GM19025 (cell line): ENCODE data around the gene GABRR2.
"Not testable (repeated sequence)": the region's sequence is repeated elsewhere in the genome, so short reads cannot be mapped to it uniquely, and the experiment has no call there.

Experiments
- ATAC-seq: cut with Tn5 transposase; IDR thresholded peaks from one replicate; pipeline ENCODE4 v1.9.1; 2021; ENCODE audit warnings: mild to moderate bottlenecking, low read depth, moderate library complexity; ENCODE audit not compliant: unreplicated experiment

Gene GABRR2

GRCh38 chr6:89264296-89264695 lies 50.8 kb downstream of the GABRR2 start:
- no peak for ATAC-seq

DNA sequence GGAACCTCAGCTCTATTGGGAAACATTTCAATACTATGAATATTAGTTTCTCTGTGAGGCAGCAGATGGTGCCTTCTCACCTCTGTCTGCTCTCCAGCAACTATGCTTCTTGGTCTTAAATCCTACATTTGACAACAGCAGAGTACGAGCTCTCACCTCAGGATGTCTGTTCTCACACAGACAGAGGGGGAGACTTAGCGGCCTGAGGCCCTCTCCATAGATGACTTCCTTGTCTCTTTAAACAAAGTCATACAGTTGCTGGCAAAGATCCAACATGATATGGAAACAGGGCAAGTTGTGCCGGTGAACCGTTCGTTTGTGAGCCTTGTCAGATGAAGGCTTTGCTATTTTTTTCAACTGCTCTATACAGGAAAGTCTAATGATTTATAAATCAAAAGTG lies 54.3 kb downstream of the GABRR2 start:
- ATAC-seq, result no peak

DNA sequence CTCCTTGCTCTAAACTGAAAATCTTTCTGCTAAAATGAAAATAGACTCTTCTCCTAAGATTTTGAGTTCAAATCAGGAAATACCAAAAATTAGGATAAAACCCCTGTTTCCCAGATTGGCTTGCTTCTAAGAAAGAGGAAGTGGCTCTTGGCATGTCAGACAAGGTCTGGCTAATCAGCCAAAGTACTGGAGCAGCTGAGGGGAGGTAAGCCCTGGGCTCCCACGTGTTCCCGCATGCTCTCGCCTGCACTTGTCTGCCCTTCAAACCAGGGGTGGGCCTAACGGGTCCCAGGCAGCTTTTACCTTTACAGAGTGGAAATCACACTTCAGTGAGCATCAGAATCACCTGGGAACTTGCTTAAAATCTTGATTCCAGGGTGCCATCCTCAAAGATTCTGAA lies 54.8 kb downstream of the GABRR2 start:
- ATAC-seq, result no peak

DNA sequence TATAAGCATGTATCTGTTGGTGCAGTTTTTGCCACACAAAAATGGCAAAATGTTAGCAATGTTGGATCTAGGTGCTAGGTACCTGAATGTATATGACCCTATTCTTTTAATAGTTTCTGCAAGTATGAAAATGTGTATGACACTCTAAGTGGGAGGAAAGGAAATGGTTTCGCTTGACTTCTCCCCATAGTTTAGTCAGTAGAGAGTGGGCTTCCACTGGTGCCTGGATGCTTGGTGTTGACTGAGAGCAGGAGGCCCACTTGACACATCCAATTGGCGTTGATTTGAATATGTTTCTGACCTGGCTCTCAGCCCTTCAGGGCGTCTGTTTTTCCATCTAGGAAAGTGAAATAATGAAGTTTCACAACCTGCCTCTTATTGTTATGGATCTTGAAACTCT lies 56.2 kb downstream of the GABRR2 start:
- ATAC-seq, result no peak

DNA sequence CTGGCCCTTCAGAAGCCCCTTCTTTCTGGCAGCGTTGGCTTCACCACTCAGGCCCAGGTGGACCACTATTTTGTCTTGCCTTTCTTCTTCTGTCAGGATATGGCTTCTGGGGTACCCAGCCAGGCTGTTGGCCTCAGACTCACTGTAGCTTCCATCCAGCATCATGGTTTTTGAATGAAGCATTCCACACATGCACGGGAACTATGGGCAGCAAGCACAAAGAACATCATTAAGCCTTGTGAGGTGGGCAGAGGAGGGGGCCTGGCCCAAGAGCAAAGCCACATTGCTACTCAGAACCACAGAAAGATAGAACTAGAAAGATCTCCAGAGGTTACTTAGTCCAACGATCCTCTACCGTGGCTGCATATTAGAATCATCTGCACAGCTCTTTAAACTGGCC lies 57.3 kb downstream of the GABRR2 start:
- no peak for ATAC-seq

DNA sequence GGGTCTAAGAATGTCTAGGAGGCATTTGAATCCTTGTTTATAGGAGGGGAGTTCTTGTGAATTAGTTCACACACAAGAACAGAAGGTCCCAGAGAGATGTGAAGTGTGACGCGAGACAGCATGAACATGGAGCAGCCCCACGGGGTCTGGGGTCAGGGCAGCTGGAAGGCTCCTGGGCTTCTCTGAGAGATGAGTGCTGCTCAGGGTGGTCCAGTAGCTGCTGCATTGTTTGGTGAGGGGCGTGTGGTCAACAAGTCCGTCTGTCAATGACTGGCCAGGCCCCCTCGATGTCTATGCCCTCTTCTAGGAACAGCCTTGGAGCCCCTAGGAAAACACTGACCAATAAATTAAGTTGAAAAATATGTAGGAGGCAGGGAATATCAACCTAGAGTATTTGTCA lies 57.8 kb downstream of the GABRR2 start:
- no peak for ATAC-seq

DNA sequence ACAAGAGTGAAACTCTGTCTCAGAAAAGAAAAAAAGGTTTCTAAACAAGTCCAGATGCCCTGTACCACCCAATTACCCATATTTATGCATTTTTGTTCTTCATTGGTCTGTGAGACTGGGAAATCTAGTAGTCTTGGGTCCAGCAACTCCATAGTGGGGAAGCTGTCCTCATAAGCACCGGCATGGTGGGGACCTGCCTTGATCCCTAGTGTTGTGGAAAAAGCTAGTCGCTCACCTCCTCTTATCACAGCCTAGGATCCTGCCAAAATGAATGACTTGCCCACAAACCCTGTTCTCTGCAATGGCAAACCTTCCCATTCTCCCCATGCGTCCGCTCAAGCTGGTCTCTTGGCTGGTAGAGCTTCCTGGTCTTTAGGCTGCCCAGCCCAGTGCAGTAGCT lies 59.7 kb downstream of the GABRR2 start:
- ATAC-seq, result no peak

DNA sequence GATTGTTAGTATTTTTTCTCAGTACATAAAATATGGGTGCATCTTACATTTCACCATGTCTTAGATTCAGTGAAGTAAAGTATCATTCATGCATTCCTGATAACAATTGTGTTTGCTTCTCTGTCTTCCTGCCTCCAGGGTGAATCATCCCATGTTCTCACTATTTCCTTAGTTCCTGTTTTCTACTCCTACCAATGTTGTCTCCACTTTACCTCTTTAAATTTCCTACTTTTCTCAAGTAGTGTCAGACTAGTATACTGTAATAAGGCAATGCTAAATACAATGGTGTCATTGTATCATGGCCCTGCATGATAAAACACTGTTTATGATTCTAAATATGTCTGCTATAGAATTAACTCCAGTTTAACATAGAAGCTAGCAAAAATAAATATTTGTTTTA lies 60.5 kb downstream of the GABRR2 start:
- no peak for ATAC-seq

GRCh38 chr6:89252907-89253306 lies 62.2 kb downstream of the GABRR2 start:
- ATAC-seq, result no peak

GRCh38 chr6:89251976-89252375 lies 63.1 kb downstream of the GABRR2 start:
- no peak for ATAC-seq

DNA sequence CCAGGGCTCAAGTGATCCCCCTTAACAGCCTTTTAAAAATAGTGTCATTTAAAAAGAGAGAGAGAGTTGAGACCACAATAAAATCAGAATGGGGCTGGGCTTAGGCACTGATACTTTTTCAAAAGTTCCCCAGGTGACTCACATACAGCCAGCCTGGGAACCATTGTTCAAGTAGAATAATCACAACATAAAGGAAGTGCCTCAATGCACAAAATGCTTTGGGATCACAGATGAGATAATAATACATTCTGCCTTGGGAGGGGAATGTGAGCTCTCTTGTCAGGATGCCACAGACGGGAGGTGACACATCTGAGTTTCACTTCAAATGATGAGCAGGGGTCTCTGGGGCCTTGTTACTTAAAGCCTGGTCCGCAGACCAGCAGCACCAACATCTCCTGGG lies 63.9 kb downstream of the GABRR2 start:
- no peak for ATAC-seq

- no peak for ATAC-seq
These were observed 64.9 kb downstream of the GABRR2 start for GRCh38 chr6:89250239-89250638.

DNA sequence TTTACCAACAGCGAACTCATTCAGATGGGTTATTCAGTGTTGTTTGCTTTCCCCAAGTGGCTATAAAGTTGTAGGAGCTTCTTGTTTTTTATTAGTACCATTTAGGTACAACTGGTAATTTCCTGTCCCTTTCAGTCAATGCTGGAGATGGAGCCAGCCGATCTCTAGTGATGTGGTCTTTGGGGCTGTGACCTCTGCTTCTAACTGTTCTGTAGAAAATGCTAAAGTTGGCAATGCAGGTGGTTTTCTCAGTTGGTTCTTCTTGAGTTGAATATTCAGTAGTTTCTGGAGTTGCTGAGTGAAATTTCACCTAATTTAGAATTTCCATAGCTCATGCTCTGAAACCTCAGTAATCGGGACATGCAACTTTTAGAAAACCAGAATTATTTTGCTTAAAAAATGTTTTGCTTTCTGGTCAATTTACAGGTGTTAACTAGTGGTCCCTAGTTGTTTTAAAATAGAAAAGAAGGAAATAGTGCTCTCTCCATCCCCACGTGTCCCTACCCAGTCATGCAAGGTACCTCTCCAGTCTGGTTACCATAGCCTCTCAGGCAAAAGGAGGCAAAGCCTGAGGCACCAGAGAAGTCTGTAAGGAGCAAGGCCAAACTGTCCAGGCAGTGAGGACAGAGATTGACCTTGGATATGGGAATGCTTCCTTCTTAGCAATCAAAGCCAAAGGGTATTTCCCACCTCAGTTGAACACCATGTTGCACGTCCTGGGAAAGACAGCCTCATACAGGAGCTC lies 70.7 kb downstream of the GABRR2 start:
- no peak for ATAC-seq

DNA sequence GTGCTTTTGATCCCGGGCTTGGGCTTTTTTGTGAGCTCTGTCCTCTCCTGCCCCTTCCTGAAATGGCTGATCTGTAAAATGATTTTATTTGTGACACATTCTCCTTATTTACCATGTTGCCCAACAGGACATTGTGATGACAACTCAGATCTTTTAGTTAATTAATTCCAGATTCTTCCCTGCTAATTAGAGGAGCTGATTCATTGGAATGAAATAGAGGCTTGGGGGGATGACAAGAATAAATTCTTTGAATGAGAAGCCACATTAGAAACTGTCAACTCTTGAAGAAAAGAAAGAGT lies 71.8 kb downstream of the GABRR2 start:
- ATAC-seq, result no peak

DNA sequence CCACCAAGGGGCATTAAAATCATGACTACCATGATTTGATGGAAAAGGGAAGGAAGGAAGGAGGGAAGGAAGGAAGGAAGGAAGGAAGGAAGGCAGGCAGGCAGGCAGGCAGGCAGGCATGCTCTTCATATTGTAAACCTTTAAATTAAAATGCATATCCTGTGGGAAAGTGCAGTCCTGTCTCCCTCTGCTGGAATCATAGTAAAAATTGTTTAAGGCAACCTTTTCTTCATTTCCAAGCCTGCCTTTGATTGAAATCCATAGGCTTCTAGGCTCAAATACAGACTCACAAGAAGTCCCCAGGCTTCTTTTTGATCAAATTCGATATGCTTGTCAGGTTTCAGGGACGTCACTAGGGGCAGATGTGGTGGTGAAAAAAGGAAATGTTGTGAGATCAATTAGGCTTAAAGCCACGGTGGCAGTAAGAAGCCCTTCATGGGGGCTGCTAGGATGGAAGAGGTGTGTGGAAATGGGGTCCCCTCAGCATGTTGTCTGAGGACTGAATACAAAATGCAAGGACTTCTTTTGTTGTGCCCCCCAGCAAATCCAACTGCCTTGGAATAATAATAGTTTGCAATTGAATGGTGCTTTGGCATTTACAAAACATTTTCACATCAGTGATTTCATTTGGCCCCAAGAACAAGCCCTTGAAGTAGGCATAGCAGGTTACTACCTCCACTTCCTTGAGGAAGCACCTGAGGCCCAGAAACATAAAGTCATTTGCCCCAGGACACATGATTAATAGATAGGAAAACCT lies 72.3 kb downstream of the GABRR2 start:
- ATAC-seq, result no peak

DNA sequence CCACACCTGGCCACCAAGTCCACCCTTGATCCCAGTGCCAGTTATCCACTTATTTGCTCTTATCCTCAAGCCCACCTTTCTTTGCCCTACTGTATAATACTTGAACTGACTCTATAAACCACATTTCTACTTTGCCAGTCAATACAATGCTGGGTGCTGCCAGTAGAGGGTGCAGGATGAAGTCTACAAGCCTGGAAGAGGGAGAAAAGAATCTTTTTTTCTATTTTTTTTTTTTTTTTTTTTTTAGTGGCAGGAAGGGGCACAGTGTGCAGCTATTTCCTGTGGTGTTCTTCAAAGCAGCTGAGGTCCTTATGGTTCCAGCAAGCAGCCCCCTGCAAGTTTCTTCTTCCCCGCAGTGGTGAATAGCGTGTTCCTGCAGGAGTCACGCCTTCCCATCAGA lies 75.8 kb downstream of the GABRR2 start:
- no peak for ATAC-seq

DNA sequence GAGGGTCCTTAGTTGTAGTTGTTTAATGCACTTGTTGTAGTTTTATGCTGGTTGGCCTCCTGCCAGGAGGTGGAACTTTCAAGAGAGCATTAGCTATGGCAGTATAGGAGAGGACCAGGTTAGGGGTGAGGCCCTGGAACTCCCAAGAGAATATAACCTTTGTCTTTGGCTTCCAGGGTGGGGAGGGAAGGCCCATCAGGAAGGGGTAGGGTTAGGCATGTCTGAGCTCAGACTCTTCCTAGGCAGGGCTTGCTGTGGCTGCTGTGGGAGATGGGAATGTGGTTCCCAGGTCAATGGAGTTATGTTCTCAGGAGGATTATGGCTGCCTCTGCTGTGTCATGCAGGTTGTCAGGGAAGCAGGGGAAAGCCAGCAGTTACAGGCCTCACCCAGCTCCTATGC lies 77.9 kb downstream of the GABRR2 start:
- ATAC-seq, result no peak

DNA sequence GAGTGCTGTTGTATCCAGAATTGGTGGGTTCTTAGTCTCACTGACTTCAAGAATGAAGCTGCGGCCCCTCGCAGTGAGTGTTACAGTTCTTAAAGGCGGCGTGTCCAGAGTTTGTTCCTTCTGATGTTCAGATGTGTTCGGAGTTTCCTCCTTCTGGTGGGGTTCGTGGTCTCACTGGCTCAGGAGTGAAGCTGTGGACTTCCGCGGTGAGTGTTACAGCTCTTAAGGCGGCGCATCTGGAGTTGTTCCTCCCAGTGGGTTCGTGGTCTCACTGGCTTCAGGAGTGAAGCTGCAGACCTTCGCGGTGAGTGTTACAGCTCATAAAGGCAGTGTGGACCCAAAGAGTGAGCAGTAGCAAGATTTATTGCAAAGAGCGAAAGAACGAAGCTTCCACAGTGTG lies 81.5 kb downstream of the GABRR2 start:
- not testable (repeated sequence) for ATAC-seq

GRCh38 chr6:89222712-89223039 lies 92.4 kb downstream of the GABRR2 start:
- no peak for ATAC-seq

GRCh38 chr6:89221971-89222711 lies 93.0 kb downstream of the GABRR2 start:
- no peak for ATAC-seq

- no peak for ATAC-seq
These were observed 94.0 kb downstream of the GABRR2 start for GRCh38 chr6:89221129-89221528.
